Lung (tissue), 12 donors: ENCODE results near the gene DMRT3. TPM values are rescaled to one million over a fixed set of nuclear protein-coding genes. Genes with fewer than 3 reads are reported as not detected.

Experiments used
- ATAC-seq: fragments of 200-7000 bp; cut with Tn5 transposase; one replicate; pipeline ENCODE4 v1.9.1; 2020; ENCODE audit warnings: moderate number of reproducible peaks; ENCODE audit not compliant: insufficient read depth, low FRiP score
- DNase-seq, 3 donors: peaks; one replicate each; pipeline ENCODE4 v3.0.0-alpha.2; 2013 to 2017
- H3K27ac ChIP-seq, 2 donors: one replicate each; pipeline ENCODE4 v1.5.1; 2013; ENCODE audit warnings: mild to moderate bottlenecking in 2 of 2, moderate library complexity in 2 of 2, control low read depth in 1 of 2, inconsistent platforms in 1 of 2, low read depth in 1 of 2, low read length in 1 of 2
- H3K27me3 ChIP-seq, 3 donors: one replicate each; pipeline ENCODE4 v1.5.1; 2013; ENCODE audit warnings: low read length in 2 of 3; ENCODE audit not compliant: control insufficient read depth in 3 of 3, insufficient read depth in 3 of 3
- H3K36me3 ChIP-seq, 4 donors: one replicate each; pipeline ENCODE4 v1.5.1; 2013; ENCODE audit warnings: low read length in 4 of 4, mild to moderate bottlenecking in 1 of 4, moderate library complexity in 1 of 4; ENCODE audit not compliant: control insufficient read depth in 4 of 4, insufficient read depth in 4 of 4
- H3K4me1 ChIP-seq, 5 donors: one replicate each; pipeline ENCODE4 v1.5.1; 2013; ENCODE audit warnings: low read length in 5 of 5, mild to moderate bottlenecking in 2 of 5, moderate library complexity in 1 of 5; ENCODE audit not compliant: control insufficient read depth in 5 of 5, insufficient read depth in 5 of 5
- H3K4me3 ChIP-seq: one replicate; pipeline ENCODE4 v1.5.1; 2013; ENCODE audit warnings: mild to moderate bottlenecking, control low read depth, moderate library complexity
- H3K9ac ChIP-seq, 2 donors: one replicate each; pipeline ENCODE4 v1.5.1; 2013; ENCODE audit warnings: low read length in 2 of 2, control low read depth in 1 of 2; ENCODE audit not compliant: insufficient read depth in 1 of 2
- H3K9me3 ChIP-seq, 4 donors: one replicate each; pipeline ENCODE4 v1.5.1; 2013; ENCODE audit warnings: low read length in 3 of 4, mild to moderate bottlenecking in 1 of 4, moderate library complexity in 1 of 4; ENCODE audit not compliant: control insufficient read depth in 4 of 4, insufficient read depth in 3 of 4
- WGBS, 2 donors: extraction: QIAGEN DNeasy Blood & Tissue Kit; methylation state at CpG; one replicate each; pipeline ENCODE4 v1.1.7; 2013; 5-methylcytosine and 5-hydroxymethylcytosine counted together
- polyA plus RNA-seq, 2 donors: library from polyadenylated mRNA; stranded (reverse); fragments of 200-250 nt; gene quantifications; one replicate each; pipeline ENCODE4 v1.2.1, GENCODE V29; 2013
- total RNA-seq, 2 donors: library from RNA; depleted of rRNA in 1 of 2; stranded (reverse); fragments of >200 nt in 1 of 2; gene quantifications; one replicate each; pipeline ENCODE4 v1.2.1, GENCODE V29; 2014 to 2021
- TF ChIP-seq, protein P1 (sequence below): IDR thresholded peaks from 2 replicates; pipeline ENCODE4 v1.5.1; 2012; ENCODE audit warnings: mild to moderate bottlenecking; ENCODE audit errors: control extremely low read depth, extremely low read depth
- donor health status: control.
- donor health status: control.
- donor health status: Bipolar disorder and iron deficiency.
- donor health status: healthy.
- donor health status: DM: yes; HTN: yes; CAD: no.

DMRT3 gene
- total and polyA plus RNA-seq, 4 donors, result 0.13 to 0.20 TPM; not detected in 2

DNA sequence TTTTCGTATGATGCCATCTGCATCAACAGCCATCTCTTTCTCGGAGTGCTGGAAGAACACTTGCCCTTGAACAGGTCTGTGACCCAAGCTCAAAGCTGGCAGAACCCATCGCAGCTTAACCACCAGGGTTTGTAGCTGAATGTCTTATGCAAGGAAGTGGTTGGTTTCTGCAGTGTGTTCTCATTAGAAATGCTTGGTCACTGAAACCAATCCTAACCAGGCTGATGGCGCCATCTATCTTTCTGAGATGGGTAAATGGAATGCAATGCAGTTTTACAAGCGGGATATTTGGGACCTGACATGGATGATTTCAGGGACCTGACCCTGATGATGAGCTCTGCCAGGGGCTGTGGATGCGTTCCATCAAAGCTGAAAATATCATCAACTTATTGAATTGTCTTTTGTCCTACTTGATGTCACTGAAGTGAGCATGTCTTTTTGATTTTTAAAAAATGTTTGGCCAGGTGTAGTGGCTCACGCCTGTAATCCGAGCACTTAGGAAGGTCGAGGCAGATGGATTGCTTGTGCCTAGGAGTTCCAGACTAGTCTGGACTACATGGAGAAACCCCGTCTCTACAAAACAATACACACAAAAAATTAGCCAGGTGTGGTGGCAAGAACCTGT is 28.7 kb downstream of the DMRT3 start:
- no peak overlapping the region for H3K4me3 ChIP-seq
- H3K27ac ChIP-seq, result no peak overlapping the region
- H3K4me1 ChIP-seq, result peaks cover 0 to 2% (median 0%) of the 10 kb centered on the region in 5 donors
- H3K9ac ChIP-seq, result no peak overlapping the region
- ATAC-seq, result no peak
- TF ChIP-seq, protein P1, sequence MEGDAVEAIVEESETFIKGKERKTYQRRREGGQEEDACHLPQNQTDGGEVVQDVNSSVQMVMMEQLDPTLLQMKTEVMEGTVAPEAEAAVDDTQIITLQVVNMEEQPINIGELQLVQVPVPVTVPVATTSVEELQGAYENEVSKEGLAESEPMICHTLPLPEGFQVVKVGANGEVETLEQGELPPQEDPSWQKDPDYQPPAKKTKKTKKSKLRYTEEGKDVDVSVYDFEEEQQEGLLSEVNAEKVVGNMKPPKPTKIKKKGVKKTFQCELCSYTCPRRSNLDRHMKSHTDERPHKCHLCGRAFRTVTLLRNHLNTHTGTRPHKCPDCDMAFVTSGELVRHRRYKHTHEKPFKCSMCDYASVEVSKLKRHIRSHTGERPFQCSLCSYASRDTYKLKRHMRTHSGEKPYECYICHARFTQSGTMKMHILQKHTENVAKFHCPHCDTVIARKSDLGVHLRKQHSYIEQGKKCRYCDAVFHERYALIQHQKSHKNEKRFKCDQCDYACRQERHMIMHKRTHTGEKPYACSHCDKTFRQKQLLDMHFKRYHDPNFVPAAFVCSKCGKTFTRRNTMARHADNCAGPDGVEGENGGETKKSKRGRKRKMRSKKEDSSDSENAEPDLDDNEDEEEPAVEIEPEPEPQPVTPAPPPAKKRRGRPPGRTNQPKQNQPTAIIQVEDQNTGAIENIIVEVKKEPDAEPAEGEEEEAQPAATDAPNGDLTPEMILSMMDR, result no peak
- H3K36me3 ChIP-seq, result no peaks in the 10 kb centered on the region
- H3K27me3 ChIP-seq, result peaks cover 0 to 18% (median 11%) of the 10 kb centered on the region in 3 donors
- WGBS, 2 donors, result 60 to 61% methylated on average over 10 of the region's 10 CpGs
- H3K9me3 ChIP-seq, result no peaks in the 10 kb centered on the region
- DNase-seq, result peak; percentile 44 to 74 (median 62)

DNA sequence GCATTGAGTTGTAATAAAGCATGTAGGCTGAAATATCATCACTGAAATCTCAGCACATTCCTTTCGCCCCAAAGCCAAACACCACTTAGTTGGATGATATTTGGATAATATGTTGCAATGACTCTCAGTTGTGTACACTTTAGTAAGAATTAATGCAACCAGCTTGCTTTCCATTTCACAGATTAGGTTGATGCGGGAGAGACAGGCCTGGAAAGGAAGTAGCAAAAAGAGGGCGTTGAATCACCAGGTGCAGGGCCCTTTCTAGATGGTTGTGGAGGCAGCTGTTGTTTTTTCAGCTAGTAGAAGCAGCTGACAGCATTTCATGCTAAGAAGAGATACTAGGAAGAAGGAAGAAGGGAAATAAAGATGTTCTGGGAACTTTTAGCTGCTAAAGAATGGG is 30.9 kb downstream of the DMRT3 start:
- ATAC-seq (peak; percentile 34), DNase-seq (no peak)
- no peaks in the 10 kb centered on the region for H3K9me3 ChIP-seq
- H3K36me3 ChIP-seq, result no peaks in the 10 kb centered on the region
- TF ChIP-seq, protein P1, result no peak
- peaks cover 0 to 2% (median 0%) of the 10 kb centered on the region in 5 donors for H3K4me1 ChIP-seq
- H3K27me3 ChIP-seq, result peaks cover 0 to 13% (median 11%) of the 10 kb centered on the region in 3 donors
- no peak overlapping the region for H3K27ac ChIP-seq
- H3K4me3 ChIP-seq, result no peak overlapping the region
- H3K9ac ChIP-seq, result no peak overlapping the region
- 63 to 78% methylated on average over 3 of the region's 3 CpGs for WGBS, 2 donors

DNA sequence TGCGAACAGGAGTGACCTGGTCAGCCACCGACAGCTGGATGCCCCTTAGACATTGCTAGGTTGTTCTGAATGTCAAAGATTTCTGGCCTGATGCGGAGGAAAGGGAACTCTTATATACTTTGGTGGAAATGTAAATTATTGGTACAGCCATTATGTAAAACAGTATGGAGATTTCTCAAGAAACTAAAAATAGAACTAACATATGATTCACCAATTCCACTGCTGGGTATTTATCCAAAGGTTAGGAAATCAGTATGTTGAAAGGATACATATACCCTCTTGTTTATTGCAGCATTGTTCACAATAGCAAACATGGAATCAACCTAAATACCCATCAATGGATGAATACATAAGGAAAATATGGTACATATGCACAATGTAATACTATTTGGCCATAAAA is 31.8 kb downstream of the DMRT3 start:
- WGBS, 2 donors, result 89 to 92% methylated on average over 3 of the region's 3 CpGs
- ATAC-seq (no peak), DNase-seq (no peak)
- H3K4me1 ChIP-seq, result peaks cover 0 to 2% (median 0%) of the 10 kb centered on the region in 5 donors
- H3K27me3 ChIP-seq, result peaks cover 0 to 12% (median 11%) of the 10 kb centered on the region in 3 donors
- H3K9ac ChIP-seq, result no peak overlapping the region
- no peak overlapping the region for H3K4me3 ChIP-seq
- H3K9me3 ChIP-seq, result no peaks in the 10 kb centered on the region
- TF ChIP-seq, protein P1, result no peak
- H3K27ac ChIP-seq, result no peak overlapping the region
- H3K36me3 ChIP-seq, result no peaks in the 10 kb centered on the region
